HEK293 (cell line): Measurements from ENCODE around the gene DENND2A.

Experiments
- CTCF ChIA-PET: fragments of 350-600 bp; formaldehyde crosslinking; extraction: SDS; loops from one replicate; lab custom pipeline; 2021; ENCODE audit warnings: antibody characterized with exemption; lab: Yijun Ruan, JAX
- POLR2A ChIA-PET: fragments of 300-600 bp; formaldehyde crosslinking; extraction: SDS; loops from one replicate; lab custom pipeline; 2020; ENCODE audit warnings: antibody characterized with exemption, inconsistent platforms; lab: Yijun Ruan, JAX
- H3K27ac ChIP-seq: fragments of 200-500 bp; sonication (Bioruptor generic); 2 replicates; pipeline ENCODE4 v1.5.1; 2014; ENCODE audit warnings: low read depth, low read length, control low read depth, inconsistent platforms; ENCODE audit errors: extremely low read depth
- H3K36me3 ChIP-seq, 2 experiments: fragments of 200-500 bp in 1 of 2; sonication (Bioruptor generic) in 1 of 2; 1 replicate in 1 of 2; 2 replicates in 1 of 2; pipeline ENCODE4 v1.5.1; 2014 to 2017; ENCODE audit warnings: inconsistent platforms in 2 of 2, low read length in 2 of 2; ENCODE audit not compliant: control insufficient read depth in 2 of 2, insufficient read depth in 1 of 2
- H3K4me1 ChIP-seq: fragments of 200-500 bp; sonication (Bioruptor generic); 2 replicates; pipeline ENCODE4 v1.5.1; 2014; ENCODE audit warnings: mild to moderate bottlenecking, low read length, inconsistent platforms; ENCODE audit not compliant: control insufficient read depth, insufficient read depth
- H3K4me3 ChIP-seq: 2 replicates; pipeline ENCODE4 v1.5.1; 2011; ENCODE audit warnings: low read depth, mild to moderate bottlenecking, control low read depth, low read length, moderate library complexity
- H3K9me3 ChIP-seq: fragments of 200-500 bp; sonication (Bioruptor generic); 2 replicates; pipeline ENCODE4 v1.5.1; 2014; ENCODE audit warnings: low read depth, low read length, inconsistent platforms; ENCODE audit not compliant: control insufficient read depth, insufficient read depth
- ATF2 ChIP-seq: fragments of 450-650 bp; formaldehyde crosslinking; IDR thresholded peaks from 2 replicates; pipeline ENCODE4 v1.5.1; 2016; ENCODE audit warnings: missing biosample characterization, missing genetic modification characterization, low read depth
- HIC1 ChIP-seq: fragments of 450-650 bp; formaldehyde crosslinking; IDR thresholded peaks from 2 replicates; pipeline ENCODE4 v1.5.1; 2016; ENCODE audit warnings: missing biosample characterization, missing genetic modification characterization
- HOXC10 ChIP-seq: sonication (generic); formaldehyde crosslinking; IDR thresholded peaks from 2 replicates; pipeline ENCODE4 v1.8.1; 2023; ENCODE audit warnings: mild to moderate bottlenecking, missing genetic modification reagents
- HOXD13 ChIP-seq: sonication (generic); formaldehyde crosslinking; IDR thresholded peaks from 2 replicates; pipeline ENCODE4 v1.8.0; 2022; ENCODE audit warnings: missing genetic modification reagents, borderline replicate concordance
- KLF10 ChIP-seq: fragments of 450-650 bp; IDR thresholded peaks from 2 replicates; pipeline ENCODE4 v1.5.1; 2018; ENCODE audit warnings: missing biosample characterization, mild to moderate bottlenecking, missing genetic modification characterization
- OVOL3 ChIP-seq: fragments of 450-650 bp; formaldehyde crosslinking; IDR thresholded peaks from 2 replicates; pipeline ENCODE4 v1.5.1; 2016; ENCODE audit warnings: missing biosample characterization, missing genetic modification characterization
- PRDM2 ChIP-seq: fragments of 450-650 bp; formaldehyde crosslinking; IDR thresholded peaks from 2 replicates; pipeline ENCODE4 v1.5.1; 2016; ENCODE audit warnings: missing biosample characterization, missing genetic modification characterization, borderline replicate concordance
- SP3 ChIP-seq: fragments of 450-650 bp; formaldehyde crosslinking; IDR thresholded peaks from 2 replicates; pipeline ENCODE4 v1.5.1; 2016; ENCODE audit warnings: missing biosample characterization, missing genetic modification characterization
- SP7 ChIP-seq: fragments of 450-650 bp; formaldehyde crosslinking; IDR thresholded peaks from 2 replicates; pipeline ENCODE4 v1.5.1; 2016; ENCODE audit warnings: missing biosample characterization, missing genetic modification characterization
- ZBTB48 ChIP-seq: fragments of 450-650 bp; formaldehyde crosslinking; IDR thresholded peaks from 2 replicates; pipeline ENCODE4 v1.5.1; 2016; ENCODE audit warnings: missing biosample characterization, missing genetic modification characterization
- ZFP3 ChIP-seq: fragments of 450-650 bp; formaldehyde crosslinking; IDR thresholded peaks from 2 replicates; pipeline ENCODE4 v1.5.1; 2016; ENCODE audit warnings: low read depth, missing biosample characterization, missing genetic modification characterization
- ZFP37 ChIP-seq: fragments of 450-650 bp; formaldehyde crosslinking; IDR thresholded peaks from 2 replicates; pipeline ENCODE4 v1.5.1; 2016; ENCODE audit warnings: missing biosample characterization, missing genetic modification characterization
- ZNF169 ChIP-seq: fragments of 450-650 bp; formaldehyde crosslinking; IDR thresholded peaks from 2 replicates; pipeline ENCODE4 v1.5.1; 2016; ENCODE audit warnings: missing biosample characterization, missing genetic modification characterization
- ZNF302 ChIP-seq: fragments of 450-650 bp; formaldehyde crosslinking; IDR thresholded peaks from 2 replicates; pipeline ENCODE4 v1.5.1; 2016; ENCODE audit warnings: missing biosample characterization, missing genetic modification characterization, low read depth
- ZNF658 ChIP-seq: fragments of 450-650 bp; formaldehyde crosslinking; IDR thresholded peaks from 2 replicates; pipeline ENCODE4; 2016; ENCODE audit warnings: missing biosample characterization, missing genetic modification characterization
- ZNF677 ChIP-seq: fragments of 450-650 bp; IDR thresholded peaks from 2 replicates; pipeline ENCODE4 v1.5.0; 2018; ENCODE audit warnings: missing biosample characterization, mild to moderate bottlenecking, missing genetic modification characterization, moderate library complexity
- ZSCAN30 ChIP-seq: fragments of 450-650 bp; IDR thresholded peaks from 2 replicates; pipeline ENCODE4 v1.5.1; 2018; ENCODE audit warnings: missing biosample characterization, mild to moderate bottlenecking, missing genetic modification characterization, moderate library complexity

Gene DENND2A

DNA sequence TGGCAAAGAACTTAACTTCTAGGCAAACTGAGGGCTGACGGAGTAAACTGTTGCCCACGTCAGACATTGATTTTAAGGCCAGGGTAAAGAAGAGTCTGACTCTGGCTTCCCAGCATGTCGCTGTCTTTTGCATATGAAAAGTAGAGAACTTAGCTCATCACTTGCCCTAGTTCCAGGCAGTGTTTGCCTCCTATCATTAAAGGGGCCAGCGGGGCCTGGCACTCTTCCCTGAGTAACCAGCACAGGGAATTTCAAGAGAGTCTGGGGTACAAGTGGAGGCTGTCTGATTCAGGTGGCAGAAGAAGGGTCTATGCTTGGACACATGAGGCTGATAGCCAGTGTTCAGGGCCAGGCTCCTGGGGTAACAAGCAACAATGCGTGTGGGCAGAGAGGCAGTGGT is 4.8 kb downstream of the DENND2A start:
- Histone ChIP-seq H3K27ac (no peak overlapping the region), H3K36me3 (no peaks in the 10 kb centered on the region), H3K9me3 (no peaks in the 10 kb centered on the region), H3K4me1 (no peaks in the 10 kb centered on the region), H3K4me3 (no peak overlapping the region)
- POLR2A ChIA-PET = interaction anchor here (1.3 kb wide), 1 partner anchor 10 kb away, joined by 10 read pairs; no protein-coding TSS in a partner anchor
- CTCF ChIA-PET = interaction anchor here (0.9 kb wide), 1 partner anchor 17 kb away, joined by 3 read pairs; no protein-coding TSS in a partner anchor
- no peak for TF ChIP-seq ZNF169 (tag by site-specific recombination)
- no peak for TF ChIP-seq ZFP37 (tag by site-specific recombination)
- TF ChIP-seq HIC1 = no peak
- TF ChIP-seq SP7 = no peak
- TF ChIP-seq ZBTB48 (tag by site-specific recombination) = no peak
- no peak for TF ChIP-seq ZNF658
- TF ChIP-seq ATF2 (tag by site-specific recombination) = no peak
- no peak for TF ChIP-seq KLF10 (tag by site-specific recombination)
- no peak for TF ChIP-seq ZSCAN30
- TF ChIP-seq HOXC10 = no peak
- TF ChIP-seq SP3 = no peak
- TF ChIP-seq ZNF677 (tag by site-specific recombination) = no peak
- TF ChIP-seq OVOL3 = no peak
- no peak for TF ChIP-seq PRDM2 (tag by site-specific recombination)
- no peak for TF ChIP-seq ZFP3 (tag by site-specific recombination)

GRCh38 chr7:140635345-140635744 is 5.3 kb downstream of the DENND2A start:
- TF ChIP-seq HOXD13 (CRISPR knock-in tag) = no peak
- TF ChIP-seq ZNF302 = no peak
- TF ChIP-seq, all 188 proteins: peak for 0
- Histone ChIP-seq H3K4me1 (no peaks in the 10 kb centered on the region), H3K36me3 (no peaks in the 10 kb centered on the region), H3K27ac (no peak overlapping the region), H3K9me3 (no peaks in the 10 kb centered on the region), H3K4me3 (no peak overlapping the region)
- ChIA-PET POLR2A (interaction anchor here (1.3 kb wide), 1 partner anchor 9 kb away, joined by 10 read pairs; no protein-coding TSS in a partner anchor), CTCF (interaction anchor here (0.6 to 0.9 kb wide), 3 partner anchors 17 to 697 kb away, joined by 3 to 5 read pairs (median 3); no protein-coding TSS in a partner anchor)
